DMS153 treated with DMSO at 0.1 percent for 48 hours (cell line): ENCODE data around the gene MVB12B.
"Not testable (repeated sequence)": the region's sequence is repeated elsewhere in the genome, so short reads cannot be mapped to it uniquely, and the experiment has no call there.

Experiments
- DNase-seq: peaks from one replicate; lab custom pipeline; 2025; ENCODE audit not compliant: unreplicated experiment; lab: John Stamatoyannopoulos, UW

MVB12B gene

DNA sequence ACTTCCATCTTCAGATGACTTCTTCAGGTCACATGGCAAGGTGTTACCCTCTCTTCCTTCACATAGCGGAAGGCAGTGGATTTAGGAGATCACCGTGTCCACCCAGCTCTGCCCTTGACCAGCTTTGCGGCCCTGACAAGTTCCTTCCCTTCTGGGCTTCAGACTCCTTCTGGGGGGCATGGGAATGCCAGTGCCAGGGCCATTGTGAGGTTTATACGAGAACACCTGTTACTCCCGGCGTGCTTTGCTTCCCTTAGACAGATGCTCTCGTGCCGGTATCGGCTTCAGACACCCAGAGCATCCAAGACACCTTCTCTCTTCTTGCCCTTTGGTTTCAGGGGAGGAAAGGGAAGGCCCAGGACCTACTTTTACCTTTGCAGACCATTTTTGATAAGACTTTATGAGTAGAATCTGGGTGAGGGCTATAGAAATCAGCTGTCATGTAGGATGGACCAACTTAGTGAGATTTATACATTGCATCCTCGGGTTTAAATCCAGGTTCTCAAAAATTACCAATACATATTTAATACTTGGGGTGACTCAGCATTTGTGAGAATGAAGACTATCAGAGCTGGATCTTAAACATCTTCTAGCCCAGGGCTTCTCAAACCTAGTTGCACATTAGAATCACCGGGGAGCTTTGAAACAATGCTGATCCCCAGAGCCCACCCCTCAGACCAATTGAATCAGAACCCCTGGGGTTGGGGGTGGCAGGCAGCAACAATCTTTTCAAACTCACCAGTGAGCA lies 138.2 kb downstream of the MVB12B start:
- DNase-seq = no peak

DNA sequence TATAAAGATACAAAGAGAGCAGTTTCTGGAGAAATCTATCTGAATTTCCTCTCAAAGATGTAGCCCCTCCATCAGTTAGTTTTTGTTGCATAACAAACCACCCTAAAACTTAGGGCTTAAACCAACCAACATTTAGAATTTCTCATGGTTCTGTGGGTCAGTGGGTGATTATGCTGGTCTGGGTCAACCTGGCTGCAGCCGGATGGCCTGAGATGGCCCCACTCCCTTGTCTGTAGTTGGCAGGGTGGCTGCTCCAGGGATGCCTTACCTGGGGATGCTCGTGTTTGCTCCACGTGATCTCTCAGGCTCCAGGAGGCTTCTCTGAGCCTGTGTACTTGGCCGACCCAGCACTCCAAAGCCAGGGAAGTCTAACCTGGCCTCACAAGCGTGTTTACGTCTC lies 139.3 kb downstream of the MVB12B start:
- no peak for DNase-seq

DNA sequence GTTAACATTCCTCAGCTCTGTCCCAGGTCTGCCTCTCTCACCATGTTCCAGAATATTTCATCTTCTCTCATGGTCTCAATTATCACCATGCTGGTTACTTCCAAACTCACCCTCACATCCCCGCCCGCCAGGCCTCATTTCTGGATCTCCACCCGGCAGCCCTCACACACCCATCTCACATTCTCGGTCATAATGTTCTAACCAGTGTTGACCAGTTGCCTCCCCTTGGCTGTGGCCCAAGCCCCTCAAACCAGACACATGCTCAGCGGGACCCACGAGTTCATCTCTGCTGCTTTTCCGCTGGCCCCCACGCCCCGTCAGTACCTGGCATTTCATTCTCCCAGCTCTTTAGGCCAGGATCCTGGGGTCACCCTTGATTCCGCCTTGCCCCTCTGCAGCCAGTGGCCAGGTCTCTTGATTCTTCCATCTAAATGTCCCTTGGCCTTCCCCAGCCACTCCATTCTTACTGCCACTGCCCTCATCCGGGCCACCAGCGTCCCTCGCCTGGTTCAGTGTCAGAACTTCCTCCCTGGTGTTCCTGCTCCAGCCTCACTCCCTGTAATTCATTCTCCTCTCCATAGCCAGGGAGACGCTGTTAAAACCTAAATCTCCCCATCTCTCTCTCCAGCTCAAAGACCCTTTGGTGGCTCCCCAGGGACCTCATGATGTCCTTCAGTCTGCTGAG lies 141.7 kb downstream of the MVB12B start:
- DNase-seq = no peak

DNA sequence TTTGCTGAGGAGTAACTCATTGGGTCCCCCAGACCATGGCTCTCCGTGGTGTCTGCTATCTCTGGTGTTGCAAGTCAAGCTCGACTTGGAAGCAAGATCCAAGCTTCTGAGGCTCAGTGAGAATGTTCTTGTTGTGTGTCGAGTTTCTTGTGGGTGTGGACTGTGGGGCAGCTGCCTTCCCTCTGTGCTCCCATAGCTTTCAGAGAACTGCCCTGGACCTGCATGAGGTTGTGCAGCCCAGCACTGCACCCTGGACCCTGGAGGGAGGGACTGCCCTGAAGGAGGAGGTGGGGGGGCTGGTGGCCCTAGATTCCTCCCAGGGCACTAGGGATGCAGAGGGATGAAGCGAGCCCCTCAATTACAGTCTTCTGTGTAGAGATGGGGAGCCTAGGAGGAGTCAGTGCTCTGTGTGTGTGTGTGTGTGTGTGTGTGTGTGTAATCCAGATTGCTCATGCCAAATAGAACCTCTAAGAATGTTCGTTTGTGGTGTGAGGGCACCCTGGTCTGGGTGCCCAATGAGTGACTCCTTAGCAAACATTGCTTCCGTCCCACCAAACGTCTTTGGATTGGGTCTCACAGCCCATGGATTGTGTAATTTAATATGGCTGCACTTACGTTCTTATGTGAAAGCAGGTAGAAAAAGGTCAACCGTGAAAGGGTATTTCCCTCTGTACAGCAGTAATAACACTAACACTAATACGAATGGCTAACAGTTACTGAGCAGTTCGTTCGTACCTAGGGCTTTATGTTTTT lies 143.8 kb downstream of the MVB12B start:
- no peak for DNase-seq

DNA sequence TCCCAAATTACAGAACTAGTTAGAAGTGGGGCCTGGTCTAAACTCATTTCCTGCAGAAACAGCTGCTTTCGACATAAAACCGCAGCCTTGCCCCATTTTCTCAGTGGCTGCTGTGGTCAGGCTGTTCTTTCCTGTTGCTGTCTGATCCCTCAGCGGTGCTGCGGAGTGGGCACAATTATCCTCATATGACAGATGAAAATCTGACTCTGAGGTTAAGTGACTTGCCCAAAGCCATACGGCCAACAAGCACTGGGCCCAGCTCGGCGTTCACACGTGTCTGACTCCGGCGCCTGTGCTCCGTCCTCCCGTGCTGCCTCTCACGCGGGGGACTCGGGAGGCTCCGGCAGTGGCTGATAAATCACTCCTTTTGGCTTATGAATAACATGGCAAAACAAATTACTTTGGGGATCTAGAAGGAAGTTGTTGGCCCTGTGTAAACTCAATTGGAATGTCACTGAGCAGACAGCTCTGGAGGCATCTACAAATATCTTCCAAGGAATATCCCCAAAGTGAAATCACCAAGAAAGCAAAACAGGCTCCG lies 144.5 kb downstream of the MVB12B start:
- no peak for DNase-seq

DNA sequence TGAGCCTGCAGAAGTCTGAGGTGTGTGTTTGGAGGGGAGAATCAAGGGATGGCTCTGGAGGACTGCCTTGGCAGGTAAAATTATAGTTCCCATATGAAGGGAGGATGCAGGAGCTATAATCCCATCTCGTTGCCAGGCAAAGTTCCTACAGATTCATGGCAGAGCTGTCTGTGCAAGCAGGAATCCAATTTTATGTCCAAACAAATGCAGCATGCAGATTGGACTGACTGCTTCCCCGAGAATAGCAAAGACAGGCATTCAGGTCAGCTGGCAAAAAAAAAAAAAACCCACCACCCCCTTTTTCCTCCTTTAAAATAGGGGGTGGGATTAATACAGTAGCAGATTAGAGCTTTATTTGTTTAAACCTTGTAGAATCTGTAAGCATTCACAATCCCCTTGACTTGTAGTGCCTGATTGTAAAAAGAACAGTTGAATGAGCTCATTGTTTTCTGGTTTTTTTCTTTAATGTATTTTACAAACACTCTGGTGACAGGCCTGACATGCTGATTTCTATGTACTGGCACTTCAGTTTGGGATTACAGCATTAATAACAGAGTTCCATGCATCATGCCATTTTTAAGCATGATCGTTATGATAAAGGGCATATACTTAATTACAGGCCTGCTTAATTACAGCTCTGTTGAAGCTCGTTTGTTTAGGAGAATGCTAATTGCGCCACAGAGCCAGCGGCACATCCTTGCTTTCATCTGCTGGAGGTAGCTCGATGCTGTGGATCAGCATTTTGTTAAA lies 145.7 kb downstream of the MVB12B start:
- DNase-seq = no peak

DNA sequence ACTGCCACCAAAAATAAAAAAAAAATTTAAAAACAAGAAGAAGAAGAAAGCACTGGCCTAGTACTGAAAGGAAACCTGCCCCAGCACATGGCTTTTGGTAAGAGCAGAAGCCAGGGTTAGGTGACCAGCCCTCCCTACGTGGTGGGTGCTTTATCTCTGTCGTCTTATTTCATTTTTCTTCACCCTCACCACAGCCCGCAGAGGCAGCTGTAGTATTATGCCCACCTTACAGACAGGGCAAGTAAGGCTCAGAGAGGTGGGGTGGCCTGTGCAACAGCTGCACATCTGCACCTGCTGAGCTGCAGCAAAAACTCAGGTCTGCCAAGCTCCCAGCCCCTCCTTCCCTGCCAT lies 146.3 kb downstream of the MVB12B start:
- no peak for DNase-seq

DNA sequence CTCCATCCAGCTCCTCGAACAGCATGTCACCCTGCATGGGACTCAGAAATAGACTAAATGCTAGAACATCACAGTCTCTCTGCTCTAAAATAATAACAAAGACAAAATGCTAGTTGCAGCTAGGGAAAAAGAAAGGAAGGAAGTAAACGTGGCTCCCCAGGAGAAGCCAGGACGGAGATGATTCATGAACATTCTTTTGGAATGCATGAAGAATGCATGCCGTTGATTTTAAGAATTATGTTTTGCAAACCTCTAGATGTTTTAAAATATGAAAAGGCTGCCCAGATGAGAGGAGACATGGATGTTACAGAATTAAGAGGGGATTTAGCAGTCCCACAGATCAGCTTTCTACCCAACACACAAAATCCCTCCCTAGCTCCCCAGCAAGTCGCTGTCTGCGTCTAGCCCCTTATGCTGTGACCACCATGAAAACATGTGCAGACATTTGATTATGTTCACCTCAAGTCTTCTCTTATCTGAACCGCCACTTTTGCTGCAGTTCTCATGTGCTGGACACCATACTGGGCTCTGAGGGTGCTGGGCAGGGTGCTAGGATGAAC lies 147.7 kb downstream of the MVB12B start:
- no peak for DNase-seq

DNA sequence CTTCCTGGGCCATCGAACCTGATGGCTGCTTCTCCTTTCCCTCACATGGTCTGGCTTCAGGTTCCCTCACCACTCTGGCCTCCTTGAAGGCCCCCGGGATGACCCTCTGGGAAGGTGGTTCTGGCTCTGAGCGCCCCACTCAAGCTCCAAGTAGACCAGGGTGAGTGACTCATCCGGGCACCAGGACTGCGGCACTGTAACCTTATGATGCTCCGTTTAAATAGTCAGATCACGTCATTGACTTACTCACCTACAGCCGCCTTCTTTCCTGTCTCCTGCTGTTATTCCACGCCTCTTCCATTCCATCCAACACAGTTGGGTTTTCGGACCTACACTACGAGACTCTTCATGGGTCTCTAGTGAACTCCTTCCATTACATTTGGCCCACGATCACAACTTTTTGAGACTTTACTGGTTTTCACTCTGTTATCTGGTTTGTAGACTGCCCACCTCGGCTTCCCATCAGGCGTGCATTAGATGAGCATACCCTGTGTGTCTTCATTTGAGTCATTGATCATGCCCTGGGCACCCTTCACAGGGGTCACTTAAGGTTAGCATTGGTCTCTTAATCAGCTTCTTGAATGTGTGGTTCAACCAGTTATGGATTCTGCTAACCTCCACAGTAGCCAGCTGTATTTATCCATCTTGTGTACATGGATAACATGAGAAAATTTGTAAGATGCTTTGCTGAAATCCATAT lies 148.3 kb downstream of the MVB12B start:
- DNase-seq = no peak

DNA sequence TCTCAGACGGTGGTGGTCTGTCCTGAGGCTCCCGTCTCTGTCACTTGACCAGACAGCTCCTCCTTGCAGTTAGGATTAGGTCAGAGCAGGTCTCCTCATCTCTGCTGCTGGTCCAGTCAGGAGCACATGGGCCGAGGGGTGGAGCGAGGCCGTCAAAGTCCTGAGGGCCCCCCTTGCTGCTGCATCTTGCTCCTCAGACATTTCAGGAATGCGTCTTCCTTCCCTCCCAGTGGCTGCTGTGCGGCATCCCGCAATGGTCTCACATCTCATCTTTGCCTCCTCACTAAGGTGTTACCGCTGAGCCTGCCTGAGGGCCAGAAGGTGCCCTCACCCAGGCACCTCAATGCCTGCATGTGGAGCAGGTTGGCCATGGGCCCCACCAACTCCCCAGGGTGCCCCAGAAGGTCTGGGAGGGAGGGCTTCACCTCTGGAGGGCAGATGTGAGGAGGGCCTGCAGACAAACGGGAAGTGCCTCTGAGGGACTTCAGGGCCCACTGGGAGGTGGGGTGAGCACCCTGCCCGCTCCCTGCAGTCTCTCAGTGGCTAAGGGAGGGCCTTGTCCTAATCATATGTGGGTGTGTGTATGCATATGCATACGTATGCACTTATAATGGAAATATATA lies 149.4 kb downstream of the MVB12B start:
- DNase-seq = no peak

DNA sequence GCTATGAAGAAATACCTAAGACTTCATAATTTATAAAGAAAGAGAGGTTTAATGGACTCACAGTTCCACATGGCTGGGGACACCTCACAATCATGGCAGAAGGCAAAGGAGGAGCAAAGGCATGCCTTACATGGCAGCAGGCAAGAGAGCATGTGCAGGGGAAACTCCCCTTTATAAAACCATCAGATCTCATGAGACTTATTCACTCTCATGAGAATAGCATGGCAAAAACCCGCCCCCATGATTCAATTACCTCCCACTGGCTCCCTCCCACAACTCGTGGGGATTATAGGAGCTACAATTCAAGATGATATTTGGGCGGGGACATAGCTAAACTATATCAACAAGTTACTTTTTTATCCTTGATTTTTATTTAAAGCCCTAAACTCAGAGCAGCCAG lies 150.8 kb downstream of the MVB12B start:
- DNase-seq = not testable (repeated sequence)

DNA sequence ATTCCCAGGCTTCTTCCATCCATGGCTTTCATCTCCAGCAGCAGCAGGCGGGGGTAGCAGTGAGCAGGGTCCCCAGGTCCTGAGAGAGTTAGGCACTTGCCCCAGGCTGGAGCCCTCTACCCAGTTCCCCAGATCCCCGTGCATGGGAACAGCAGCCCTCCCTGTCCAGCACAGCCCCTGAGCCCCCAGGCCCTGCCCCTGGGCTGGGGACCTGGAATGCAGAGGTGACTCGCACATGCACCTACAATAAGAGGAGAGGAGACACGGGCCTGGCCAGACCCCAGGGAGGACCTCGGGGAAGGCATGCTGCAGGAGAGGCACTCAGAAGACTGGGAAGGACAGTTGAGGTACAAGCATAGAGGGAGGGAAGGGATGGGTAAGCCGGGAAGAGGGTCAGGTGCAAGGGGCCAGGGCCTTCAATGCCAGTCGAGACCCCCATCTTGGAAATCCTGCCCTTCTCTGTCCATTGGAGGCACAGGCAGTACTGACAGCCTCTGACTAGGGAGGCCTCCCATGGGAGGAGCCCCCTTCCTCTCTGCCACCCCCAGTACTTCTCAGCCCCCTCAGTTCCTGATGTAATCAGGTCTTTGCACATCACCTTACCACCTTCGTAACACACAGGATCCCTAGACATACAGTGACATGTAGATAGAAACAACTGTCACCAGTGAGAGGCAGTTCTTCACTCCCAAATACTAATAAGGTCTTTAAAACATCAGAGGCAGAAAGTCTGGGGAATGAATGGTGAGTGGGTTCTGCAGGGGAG lies 151.8 kb downstream of the MVB12B start:
- no peak for DNase-seq

DNA sequence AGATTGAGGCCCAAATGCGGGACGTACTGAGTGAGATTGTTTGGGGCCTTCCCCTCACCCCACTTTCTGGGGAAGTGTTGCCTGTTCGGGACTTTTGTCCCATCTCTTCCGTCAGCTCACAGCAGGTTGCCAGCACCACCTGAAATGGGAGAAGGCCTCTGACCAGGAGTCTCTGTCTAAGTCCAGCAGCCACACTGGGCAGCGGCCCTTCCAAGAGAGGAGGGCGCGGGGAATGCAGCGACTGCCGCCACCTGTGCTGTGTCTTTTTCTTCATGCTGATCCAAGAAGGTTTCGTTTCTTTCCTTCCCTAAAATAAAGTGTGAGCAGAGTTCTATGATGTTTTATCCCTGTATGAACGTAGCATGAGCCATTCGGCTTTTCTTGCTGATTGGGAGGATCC lies 152.9 kb downstream of the MVB12B start:
- no peak for DNase-seq

DNA sequence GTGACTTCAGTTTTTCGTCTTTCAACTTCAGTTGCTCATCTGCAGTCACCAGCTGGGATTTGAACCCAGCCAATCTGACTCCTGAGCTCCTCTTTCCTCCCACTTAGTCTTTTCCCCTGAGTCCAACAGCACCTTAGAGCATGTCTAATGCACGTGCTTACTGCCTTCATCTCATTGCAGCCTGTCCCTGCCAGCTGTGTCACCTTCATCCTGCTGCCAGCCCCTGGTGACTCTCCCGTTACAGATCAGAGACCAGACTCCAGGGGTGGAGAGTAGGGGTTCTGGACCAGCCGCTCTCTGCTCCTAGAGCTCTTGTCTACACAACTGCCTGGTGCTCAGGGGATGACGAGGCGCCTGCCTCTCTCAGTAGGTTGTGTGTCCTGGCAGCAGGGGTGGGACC lies 154.2 kb downstream of the MVB12B start:
- DNase-seq = no peak

DNA sequence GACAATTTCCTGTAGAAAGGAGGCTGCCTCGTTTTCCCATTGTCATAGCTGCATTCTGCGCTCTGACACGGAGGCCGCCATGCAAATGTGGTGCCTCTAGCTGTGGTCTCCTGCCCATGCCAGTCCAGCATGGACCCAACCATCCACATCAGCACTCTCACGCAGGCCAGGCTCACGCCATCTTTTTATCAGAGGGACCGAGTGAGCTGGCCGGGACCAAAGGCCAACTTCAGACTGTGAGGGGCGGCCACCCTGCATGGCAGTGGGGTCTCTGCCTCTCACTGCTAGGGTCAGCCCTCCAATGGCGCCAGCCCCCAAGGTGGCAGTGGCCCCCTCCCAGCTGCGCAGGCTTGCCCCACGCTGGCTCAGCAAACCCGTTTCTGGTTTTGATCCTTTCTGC lies 155.2 kb downstream of the MVB12B start:
- DNase-seq = no peak

DNA sequence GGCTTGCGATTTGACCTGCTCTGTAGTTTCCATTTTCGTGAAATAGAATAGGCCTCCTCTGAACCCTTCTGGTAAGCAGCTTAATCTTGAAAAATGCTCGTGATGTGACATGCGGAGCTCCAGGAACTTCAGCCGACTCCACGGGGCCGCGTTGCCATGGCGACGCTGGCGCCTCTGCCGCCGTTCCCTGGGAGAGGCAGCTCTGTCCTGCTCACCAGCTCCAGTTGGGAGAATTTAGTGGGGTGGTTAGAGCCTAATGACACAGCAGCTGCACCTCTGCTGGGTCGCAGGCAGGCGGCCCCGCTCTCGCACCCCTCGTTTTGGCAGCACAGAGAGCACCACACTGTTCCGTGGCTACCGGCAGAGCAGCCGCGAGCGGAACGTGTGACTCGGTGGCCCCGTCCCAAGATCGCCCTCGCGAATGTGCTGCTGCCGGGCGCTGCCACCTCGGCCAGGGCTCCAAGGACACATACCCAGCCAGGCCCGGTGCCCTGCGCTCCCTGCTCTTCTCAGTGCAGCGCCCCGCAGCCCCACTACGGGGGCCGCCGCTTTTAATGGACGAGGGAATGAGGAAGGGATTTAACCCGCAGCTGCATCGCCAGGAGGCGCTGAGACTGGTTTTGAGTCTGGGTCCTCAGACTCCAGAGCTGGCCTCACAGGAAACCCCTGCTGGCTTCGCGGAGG lies 155.9 kb downstream of the MVB12B start:
- DNase-seq = no peak

DNA sequence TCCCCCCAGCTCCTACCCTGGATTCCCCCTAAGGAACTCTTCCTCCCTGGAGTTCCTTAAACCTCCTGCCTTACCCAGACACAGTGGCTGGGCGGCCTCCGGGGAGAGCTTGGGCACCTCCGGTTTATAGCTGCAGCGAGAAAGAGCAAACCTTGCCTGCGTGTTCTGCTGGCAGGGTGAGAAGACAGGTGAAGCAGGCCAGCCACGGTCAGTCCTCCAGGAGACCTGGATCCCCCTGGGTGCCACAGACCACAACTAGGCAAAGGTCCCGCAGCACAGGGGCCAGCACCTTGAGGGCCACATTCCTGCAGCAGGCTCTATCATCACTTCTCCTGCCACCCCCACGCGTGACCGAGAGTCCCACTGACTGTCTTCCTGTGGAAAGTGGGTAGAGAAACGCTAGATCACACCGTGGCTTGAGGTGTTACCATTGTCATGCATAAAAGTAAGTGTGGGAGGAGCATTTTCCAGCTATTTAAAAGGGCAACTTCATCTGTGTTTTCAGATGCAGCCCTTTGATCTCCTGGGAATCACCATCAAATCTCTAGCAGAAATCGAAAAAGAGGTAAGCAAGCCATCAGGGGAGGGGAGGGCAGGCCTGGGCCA lies 156.9 kb downstream of the MVB12B start:
- DNase-seq = no peak

DNA sequence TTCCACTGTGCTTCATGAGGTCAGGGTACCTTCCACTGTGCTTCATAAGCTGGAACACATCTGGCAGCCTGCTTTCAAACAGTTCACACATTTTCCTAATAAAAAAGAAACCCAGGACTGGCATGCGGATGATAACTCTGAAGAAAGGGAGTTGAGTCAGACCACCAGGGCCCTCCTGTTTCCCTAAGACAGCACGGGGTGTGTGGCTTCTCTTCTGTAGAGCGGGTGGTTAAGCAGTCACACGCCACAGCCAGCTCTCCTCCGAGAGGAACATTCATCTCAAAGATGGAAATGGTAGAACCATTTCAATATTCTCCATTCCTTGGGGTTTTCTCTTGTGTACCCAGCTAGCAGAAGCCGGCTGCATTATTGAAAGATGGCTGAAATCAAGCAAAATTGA lies 159.0 kb downstream of the MVB12B start:
- no peak for DNase-seq
